HCEC 1CT (cell line): Measurements from ENCODE around the gene FGF23.

Experiments
- DNase-seq: peaks from one replicate; pipeline ENCODE4 v3.0.0-alpha.2; 2017

FGF23 gene

DNA sequence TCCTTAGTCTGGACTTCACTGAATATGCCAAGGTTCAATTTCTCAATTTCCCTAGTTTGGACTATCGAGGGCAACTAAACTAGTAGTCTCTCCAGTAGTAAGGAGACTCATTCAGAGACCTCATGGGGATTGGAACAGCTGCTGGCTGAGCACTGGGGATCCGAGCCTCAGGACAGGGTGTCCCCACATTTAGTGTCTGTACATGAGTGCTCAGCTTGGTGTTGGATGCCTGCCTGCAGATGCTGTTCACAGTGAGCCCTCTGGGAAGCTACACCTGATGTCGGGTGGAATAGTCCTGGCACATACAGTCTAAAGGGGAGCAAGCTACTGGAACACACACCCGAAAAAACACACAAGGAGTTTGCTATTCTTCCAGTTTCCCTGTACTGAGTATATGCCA lies 820 bp upstream of the FGF23 start:
- no peak for DNase-seq

DNA sequence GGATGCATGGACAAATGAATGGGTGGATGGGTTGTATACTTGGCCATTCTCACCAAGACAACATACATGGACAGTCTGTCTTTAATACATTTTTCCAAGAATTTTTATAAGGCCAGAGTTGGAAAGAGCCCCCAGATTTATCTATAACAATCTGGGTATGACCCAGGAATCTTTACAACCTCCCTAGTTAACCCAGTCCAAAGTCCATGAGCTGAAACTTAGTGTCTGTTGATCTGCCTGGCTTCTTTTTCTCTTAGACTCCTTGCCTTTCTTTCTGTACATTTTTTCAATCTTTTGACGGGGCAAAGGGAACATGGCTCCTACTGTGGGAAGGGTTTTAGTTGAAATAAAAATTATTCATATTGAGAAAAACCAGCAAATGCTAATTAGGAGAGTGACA lies 740 bp downstream of the FGF23 start:
- no peak for DNase-seq

DNA sequence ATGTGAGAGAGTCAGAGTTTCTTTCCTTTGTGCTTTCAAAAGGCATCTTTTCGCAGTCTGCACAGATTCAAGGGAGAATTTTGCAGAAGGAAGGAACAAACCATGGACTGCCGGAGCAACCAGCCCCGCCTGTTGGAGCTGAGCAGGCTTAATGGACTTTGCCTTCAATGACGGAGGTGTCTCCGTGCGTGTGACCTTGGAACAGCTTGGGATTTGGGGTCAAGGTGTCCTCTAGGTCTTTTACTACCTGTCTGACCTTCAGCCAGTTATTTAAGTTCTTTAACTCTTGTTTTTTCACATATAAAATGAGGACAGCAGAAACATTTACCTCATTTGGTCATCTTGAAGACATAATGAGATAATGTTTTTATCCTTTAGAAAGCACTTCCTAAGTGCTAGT lies 4.1 kb downstream of the FGF23 start:
- no peak for DNase-seq

DNA sequence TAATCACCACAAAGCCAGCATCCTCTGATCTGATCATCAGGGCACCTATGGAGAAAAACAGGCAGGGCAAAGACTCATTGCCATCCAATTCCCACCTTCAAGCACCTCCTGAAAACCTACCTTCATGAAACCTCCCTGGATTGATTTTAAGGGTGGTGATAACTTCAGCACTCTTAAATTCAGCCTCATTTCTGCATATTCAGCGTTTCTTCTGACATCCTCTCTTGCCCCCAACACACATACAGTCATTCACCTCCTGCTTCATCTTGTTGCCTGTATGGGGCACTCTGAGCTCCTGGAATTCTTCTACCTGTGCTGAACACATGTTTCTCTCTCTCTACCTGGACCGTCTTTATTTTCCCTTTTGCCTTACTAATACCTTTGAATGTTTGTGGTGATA lies 6.9 kb downstream of the FGF23 start:
- DNase-seq: no peak

DNA sequence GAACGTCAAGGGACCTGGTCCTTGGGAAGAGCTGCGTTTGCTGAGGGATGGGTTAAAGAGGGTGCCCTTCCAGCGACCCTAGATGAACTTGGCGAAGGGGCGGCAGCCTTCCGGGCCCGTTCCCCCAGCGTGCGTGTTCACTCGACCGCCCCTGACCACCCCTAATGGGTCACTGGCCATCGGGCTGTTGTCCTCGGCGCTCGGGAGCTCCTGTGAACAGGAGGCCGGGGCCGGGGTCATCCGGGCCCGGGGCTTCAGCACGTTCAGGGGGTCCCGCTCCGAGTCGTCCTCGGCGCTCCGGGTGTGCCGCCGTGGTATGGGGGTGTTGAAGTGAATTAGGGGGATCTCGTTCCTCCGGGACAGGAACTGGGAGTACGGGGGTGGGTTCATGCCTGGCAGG lies 9.2 kb downstream of the FGF23 start:
- DNase-seq: no peak

DNA sequence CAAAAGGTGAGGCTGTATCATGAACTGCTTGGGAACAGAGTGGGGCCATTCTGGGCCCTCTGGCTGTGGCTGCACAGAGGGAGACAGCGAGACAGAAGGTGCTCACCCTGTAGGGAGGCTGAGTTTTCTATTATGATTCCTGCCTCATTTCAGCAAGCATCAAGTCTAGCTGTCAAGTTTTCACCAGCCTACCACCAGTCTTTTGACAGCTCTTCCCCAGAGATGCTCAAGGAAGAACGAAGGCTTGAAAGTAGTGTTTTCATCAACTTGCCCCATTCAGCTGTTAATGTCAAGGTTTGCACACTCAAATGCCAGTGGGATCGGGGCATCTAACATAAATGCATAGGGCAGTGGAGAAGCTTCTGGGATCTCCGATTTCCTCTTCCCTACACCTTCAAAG lies 10.0 kb downstream of the FGF23 start:
- DNase-seq: no peak

DNA sequence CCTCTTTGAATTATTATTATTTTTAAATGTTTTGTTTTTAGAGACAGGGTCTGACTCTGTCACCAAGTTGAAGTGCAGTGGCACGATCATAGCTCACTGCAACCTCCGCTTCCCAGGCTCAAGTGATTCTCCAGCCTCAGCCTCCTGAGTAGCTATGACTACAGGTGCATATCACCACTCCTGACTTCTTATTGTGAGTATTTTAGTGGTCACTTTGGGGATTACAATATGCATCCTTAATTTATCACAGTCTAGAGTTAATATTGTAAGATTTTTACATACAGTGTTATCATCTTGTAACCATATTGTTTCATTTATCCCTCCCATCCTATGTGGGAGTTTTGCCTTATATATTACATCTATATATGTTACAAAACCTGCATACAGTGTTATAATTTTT lies 13.4 kb downstream of the FGF23 start:
- no peak for DNase-seq

DNA sequence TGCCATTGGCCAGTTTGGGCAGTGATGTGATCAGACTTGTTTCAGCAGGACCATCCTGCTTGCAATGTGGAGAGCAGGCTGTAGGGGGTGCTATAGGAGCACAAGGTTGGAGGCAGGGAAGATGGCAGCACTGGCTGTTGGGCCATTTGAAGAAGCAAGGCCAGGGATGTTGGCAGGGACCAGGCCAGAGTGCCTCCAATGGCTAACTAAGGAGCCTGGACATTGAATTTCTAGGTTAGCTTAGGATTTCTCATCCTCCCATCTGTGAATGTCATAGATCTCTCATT lies 23.5 kb downstream of the FGF23 start:
- peak; percentile 13 for DNase-seq

DNA sequence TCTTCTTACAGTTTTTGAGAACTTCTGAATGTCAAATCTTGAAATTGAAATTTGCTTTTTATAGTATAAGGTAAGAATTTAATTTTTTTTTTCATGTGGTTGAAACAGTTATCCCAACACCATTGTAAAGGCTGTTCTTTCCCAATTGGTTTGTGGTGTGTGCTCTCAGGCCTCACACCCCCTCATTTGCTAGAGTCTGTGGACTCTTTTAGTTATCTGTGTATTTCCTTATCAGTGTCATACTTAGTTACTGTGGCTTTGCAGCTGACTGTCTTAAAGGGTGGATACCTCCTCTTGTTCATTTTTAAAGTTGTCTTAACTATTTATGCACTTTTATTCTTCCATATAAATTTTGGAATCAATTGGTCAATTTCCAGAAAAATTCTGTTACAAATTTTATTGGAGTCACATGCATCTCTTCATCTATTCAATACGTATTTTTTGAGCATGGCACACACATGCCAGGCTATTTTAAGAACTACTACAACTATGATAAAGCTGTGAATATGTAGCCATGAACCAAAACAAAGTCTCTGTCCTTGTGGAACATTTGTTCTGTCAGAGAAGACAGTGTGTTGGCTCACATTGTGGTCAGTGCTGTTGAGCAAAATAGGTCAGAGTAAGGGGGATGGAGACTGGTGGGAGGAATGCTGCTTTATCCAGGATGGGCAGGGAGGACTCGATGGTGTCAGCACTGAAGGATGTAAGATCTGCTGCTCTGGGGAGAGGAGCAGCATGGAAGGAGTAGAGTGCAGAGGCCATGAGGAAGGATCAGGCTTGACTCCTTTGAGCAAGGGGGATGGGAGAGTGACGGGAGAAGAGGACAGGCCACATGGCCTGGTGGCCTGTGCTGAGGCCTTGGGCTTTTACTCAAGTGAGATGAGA lies 24.1 kb downstream of the FGF23 start:
- no peak for DNase-seq

DNA sequence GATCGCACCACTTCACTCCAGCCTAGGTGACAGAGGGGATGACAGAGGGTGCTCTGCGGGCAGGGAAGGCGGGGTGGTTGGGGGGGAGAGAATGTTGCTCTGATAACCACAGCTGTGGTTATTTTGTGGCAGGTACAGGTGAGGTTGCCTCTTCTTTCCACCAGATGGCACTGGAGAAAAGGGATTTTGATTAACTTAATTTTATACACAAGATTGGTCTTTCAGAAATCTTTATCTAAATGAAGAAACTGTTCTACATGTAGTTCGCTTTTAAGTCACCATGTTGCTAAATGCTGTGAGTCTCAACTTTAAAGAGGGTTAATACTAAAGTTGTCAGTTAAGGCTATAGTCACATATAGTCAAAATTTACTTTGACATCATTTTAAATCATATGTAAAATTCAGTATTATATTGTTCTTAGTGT lies 25.7 kb downstream of the FGF23 start:
- peak; percentile 11 for DNase-seq

DNA sequence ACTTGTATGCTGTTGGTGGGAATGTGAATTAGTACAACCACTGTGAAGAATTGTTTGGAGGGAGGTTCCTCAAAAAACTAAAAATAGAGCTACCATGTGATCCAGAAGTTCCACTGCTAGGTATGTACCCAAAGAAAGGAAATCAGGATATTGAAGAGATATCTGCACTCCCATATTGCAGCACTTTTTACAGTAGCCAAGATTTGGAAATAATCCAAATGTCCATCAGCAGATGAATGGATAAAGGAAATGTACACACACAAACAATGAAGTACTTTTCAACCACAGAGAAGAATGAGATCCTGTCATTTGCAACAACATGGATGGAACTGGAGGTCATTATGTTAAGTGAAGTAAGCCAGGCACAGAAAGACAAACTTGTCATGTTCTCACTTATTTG lies 32.6 kb downstream of the FGF23 start:
- no peak for DNase-seq

DNA sequence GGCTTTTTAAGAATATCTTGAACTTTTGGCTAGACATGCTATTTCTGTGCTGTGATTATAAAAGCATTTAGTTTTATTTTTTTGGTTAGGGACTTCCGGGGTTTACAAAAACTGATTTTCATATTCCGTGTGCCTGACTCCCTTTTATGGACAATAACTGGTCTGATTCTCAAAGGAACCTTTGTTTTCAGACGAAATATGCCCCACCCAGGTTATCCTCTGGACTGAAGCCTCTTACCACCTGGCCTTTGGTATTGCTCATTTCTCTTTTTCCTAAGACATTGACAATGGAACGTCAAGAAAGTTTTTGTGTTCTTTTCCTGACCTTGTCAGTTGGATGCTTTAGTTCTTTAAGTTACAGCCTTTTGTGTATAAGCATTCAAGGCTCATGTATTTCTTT lies 47.7 kb downstream of the FGF23 start:
- no peak for DNase-seq

DNA sequence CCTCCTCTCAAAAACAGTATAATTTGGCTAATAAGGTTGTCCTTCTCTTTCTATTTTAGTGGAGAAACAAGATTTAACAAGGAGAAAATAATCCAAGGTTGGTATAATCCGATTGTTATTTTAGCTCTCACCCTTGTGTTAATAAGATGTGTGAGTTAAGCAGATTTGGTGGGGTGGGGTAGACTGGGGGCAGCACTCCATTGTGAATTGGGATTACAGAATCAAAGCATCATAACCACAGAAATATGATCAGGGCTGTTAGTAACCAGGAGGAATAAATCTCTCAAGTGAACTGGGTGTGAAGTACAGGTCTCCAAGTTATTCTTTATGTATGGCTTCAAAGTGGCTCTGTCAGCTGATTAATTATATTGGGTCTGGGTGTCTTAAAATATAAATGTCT lies 48.3 kb downstream of the FGF23 start:
- DNase-seq: no peak

DNA sequence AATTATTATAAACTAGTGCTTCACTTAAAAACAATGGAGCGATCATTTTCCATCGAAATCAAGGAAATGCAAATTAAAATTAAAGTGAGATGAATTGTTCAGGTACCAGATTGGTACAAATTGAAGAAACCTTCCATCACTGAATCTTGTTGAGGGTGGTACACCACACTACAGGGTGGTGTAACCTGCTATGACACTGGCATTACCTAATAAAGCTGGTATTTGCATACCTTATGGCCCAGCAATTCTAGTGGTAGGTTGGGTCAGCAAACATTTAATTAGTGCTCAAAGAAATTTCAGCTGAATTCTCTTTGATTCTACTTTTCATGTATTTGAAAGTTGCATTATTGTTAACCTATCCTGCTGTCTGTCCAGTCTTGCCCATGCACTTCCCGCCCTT lies 49.3 kb downstream of the FGF23 start:
- no peak for DNase-seq

DNA sequence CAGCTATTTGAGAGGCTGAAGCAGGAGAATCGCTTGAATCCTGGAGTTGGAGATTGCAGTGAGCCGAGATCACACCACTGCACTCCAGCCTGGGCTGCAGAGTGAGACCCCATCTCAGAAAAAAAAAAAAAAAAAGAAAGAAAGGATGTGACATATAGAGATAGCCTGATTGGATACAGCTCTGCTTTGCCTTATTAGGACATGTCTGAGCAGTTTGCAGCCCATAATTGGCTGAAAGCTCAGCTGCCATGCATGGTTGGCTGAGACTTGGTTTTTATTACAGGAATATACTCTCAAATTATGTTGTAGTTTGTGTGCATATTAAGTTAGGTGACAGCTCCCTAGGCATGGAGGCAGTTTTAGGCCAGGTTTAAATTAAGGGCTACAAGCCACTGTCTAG lies 52.2 kb downstream of the FGF23 start:
- no peak for DNase-seq

DNA sequence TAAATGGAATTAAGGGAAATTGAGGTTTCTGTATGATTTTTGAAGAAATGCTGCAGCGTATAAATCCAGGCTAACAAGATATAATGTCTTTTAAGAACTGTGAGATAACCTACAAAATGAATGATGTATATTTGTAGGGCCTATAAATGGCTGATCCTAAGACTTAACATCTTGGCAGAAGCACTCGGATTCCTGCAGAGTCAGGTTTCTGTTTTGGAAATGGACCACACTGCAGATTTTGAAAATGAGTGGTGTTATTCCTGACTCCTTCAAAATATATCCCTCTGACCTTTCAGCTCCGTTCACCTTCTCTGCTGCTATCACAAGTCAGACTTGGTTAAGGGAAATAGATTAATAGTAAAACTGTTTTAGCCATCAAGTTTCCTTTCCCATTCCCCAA lies 53.5 kb downstream of the FGF23 start:
- no peak for DNase-seq

DNA sequence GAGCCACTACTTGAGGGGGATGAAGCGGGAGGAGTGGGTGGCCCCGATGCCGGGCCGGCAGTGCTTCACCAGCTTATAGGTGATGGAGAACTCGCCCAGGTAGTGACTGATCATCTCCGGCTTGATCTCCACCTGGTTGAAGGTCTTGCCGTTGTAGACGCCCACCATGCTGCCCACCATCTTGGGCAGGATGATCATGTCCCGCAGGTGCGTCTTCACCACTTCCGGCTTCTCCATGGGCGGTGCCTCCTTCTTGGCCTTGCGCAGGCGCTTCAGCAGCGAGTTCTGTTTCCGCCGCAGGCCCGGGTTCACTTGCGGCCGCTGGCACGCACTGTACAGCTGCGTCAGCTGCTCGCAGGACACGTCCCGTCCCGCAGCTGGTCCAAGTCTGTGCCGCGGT lies 55.1 kb downstream of the FGF23 start:
- DNase-seq: no peak

DNA sequence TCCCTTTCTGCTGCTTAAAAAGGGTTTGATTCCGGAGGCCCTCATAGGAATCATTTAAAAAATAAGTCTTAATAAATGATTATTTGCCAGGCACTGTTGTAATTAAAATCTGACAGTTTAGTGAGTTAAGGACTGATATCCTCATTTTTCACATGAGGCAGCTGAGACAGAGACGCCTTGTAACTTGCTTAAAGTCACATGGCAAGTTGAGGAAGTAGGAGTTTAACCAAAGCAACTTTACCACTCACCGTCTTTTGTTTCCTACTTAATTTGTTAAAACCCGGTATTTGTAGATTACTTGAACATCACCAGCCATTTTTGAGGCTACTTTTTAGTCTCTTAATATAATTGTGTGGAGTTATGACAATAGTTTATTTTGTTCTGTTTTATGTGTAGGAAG lies 56.1 kb downstream of the FGF23 start:
- DNase-seq: no peak

DNA sequence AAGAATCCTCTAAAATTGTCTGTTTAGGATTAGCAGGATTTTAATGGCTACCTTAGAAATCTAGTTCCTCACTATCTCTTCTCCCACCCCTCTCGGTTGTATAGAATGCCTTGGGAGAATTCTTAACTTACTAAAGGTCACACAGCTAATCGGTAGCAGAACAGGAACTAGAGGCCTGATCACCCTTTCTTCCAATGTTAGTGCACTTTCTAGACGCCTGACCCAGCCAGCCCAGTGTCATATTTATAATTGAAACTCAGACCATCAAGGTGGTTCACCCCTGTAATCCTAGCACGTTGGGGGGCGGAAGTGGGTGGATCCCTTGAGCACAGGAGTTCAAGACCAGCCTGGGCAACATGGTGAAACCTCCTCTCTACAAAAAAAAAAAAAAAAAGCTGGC lies 56.8 kb downstream of the FGF23 start:
- DNase-seq: no peak

DNA sequence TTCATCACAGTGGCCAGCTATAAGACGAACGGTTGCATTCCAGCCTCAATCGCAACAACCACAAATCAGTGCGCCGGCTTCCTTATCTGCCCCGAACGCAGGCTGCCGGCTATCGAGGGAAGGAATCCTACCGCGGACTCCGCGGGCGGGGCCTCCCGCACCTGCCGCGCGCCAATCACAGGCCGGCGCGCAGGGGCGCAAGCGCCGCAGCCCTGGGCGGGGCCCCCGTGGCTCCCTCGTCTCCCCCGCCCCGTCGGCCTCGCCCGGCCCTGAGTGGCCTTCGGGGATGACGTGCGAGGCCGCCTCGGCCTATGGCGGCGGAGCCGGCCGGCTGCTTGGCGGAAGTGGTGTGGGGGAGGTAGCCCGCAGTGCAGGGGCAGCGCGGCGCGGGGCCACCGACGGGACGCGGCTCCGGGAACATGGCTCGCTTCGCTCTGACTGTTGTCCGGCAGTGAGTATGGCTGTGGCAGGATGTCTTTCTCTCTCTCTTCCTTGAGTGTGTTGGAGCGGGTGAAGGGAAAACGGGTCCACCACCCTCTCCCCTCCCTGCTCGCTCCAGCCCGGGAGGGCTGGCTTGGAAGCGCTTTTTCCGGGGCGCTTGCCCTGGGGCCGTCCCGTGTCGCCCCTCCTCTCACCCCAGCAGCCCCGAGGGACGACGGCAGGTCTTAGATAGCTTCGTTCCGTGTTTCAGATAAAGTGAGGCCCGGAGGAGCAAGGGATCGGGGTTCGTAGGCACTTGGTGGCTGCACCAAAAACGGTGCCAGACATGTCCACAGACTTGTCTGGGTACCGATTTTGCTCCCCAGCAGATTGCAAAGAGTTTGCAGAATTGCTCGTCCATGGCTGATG lies 58.4 kb downstream of the FGF23 start, which contains the start of gene TIGAR:
TIGAR (plus strand) TSS at position 361 of the 849 bp plus-strand sequence; CDS start at position 420, 59 bp downstream.
- DNase-seq: peak; percentile 95

DNA sequence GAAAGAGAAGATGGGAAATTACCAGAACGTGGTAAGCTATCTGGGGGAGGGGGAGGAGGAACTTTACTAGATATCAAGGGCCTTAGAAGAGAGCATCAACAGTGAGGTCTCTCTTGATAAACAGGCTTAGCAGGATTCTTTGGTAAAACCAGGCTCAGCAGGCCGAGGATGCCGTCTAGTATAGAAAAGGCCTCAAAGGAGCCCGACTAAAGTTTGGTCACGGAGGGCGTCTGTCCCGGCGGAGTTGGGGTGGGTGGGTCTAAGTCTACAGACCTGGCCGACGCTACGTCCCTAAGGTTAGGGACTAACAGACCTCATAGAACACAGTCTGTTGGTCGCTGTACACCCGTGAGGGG lies 59.0 kb downstream of the FGF23 start:
- DNase-seq: no peak
